ENCODE data around the gene SORCS2.

The SORCS2 gene

DNA sequence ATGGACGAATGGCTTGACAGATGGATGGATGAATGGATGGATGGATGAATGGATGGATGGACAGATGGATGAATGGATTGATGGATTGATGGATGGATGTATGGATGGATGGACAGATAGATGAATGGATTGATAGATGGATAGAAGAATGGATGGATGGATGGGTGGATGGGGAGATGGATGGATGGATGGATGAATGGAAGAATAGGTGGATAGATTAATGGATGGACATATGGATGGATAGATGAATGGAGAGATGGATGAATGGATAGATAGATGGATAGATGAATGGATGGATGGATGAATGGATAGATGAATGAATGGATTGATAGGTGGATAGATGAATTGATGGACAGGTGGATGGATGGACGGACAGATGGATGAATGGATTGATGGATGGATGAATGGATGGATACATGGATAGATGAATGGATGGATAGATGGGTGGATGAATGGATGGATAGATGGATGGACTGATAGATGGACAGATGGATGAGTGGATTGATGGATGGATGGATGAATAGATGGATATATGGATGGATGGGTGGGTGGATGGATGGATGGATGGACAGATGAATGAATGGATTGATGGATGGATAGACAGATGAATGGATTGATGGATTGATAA lies 208.4 kb downstream of the SORCS2 start:
- peaks cover 10% of the 10 kb centered on the region for H3K4me1 ChIP-seq (ENCODE audit: insufficient read depth, insufficient read length)
- TF ChIP-seq SUZ12 (IDR thresholded peaks at IDR 0.05; ENCODE audit: extremely low read depth, insufficient read depth, insufficient read length) (no peak), YY1 (IDR thresholded peaks at IDR 0.05; ENCODE audit: insufficient read depth, insufficient read length) (no peak), ZNF274 (IDR thresholded peaks at IDR 0.05; ENCODE audit: low read depth, low read length) (no peak)

DNA sequence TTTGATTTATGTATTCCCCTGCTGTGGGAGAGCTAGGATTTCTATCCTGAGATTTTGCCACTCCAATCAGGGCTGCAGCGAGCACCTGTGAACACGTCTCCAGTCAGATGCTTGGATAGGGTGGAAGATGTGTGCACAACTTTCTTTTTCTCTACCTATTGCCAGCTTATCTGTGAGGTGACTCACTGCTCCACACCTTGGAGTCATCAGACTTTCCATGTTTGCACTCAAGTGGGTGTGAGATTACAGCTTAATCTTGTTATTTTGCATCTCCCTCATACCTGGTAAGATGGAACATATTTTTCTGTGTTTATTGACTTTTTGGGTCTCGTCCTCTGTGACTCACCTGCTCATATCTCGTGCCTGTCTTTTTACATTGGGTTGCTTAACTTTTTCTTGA lies 210.2 kb downstream of the SORCS2 start:
- Histone ChIP-seq H3K9me3 (ENCODE audit: insufficient read depth, low read length) (peaks cover 3% of the 10 kb centered on the region; the same call in 1 of the 2 replicates), H3K9ac (ENCODE audit: insufficient read length, low read depth) (no peak overlapping the region), H3K36me3 (ENCODE audit: insufficient read depth, insufficient read length, low read length) (no peaks in the 10 kb centered on the region), H3K27me3 (ENCODE audit: insufficient read depth, insufficient read length) (no peaks in the 10 kb centered on the region), H3K4me3 (ENCODE audit: insufficient read length, low read depth) (no peak overlapping the region), H3K4me1 (ENCODE audit: insufficient read depth, insufficient read length) (peaks cover 5% of the 10 kb centered on the region)
- no peak for TF ChIP-seq YY1 (IDR thresholded peaks at IDR 0.05; ENCODE audit: insufficient read depth, insufficient read length)
- TF ChIP-seq ZNF274 (IDR thresholded peaks at IDR 0.05; ENCODE audit: low read depth, low read length), result no peak
- TF ChIP-seq SUZ12 (IDR thresholded peaks at IDR 0.05; ENCODE audit: extremely low read depth, insufficient read depth, insufficient read length), result no peak
- no peak for DNase-seq (ENCODE audit: low read depth, low spot score)

More for the DNA sequence above, 208.4 kb downstream of the SORCS2 start:
- H3K9ac ChIP-seq (ENCODE audit: insufficient read length, low read depth), result no peak overlapping the region
- H3K27me3 ChIP-seq (ENCODE audit: insufficient read depth, insufficient read length), result no peaks in the 10 kb centered on the region
- DNase-seq (ENCODE audit: low read depth, low spot score), result no peak
- H3K4me3 ChIP-seq (ENCODE audit: insufficient read length, low read depth), result no peak overlapping the region
- H3K9me3 ChIP-seq (ENCODE audit: insufficient read depth, low read length), result no peaks in the 10 kb centered on the region
- no peaks in the 10 kb centered on the region for H3K36me3 ChIP-seq (ENCODE audit: insufficient read depth, insufficient read length, low read length)

DNA sequence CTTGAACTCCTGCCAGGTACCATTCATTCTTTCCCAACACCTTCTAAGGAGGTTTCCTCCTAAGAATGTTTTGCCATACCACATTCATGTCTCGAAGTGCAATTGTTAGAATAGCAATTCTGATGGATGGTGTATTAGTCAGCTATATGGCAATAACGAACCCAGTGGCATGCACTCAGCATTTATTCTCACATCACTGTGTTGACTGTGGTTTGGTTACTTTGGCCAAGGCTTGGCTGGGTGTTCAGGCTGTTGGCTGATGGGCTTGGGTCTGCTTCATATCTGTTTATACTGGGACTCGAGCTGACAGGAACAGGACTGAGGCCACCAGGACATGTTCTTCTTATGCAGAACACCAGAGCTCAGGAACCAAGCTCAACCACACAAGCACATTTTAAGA lies 210.7 kb downstream of the SORCS2 start:
- no peak for TF ChIP-seq YY1 (IDR thresholded peaks at IDR 0.05; ENCODE audit: insufficient read depth, insufficient read length)
- TF ChIP-seq SUZ12 (IDR thresholded peaks at IDR 0.05; ENCODE audit: extremely low read depth, insufficient read depth, insufficient read length), result no peak
- no peak for TF ChIP-seq ZNF274 (IDR thresholded peaks at IDR 0.05; ENCODE audit: low read depth, low read length)
- no peak for DNase-seq (ENCODE audit: low read depth, low spot score)
- no peaks in the 10 kb centered on the region for H3K36me3 ChIP-seq (ENCODE audit: insufficient read depth, insufficient read length, low read length)
- H3K9ac ChIP-seq (ENCODE audit: insufficient read length, low read depth), result no peak overlapping the region
- H3K27me3 ChIP-seq (ENCODE audit: insufficient read depth, insufficient read length), result no peaks in the 10 kb centered on the region
- no peak overlapping the region for H3K4me3 ChIP-seq (ENCODE audit: insufficient read length, low read depth)
- peaks cover under 1% of the 10 kb centered on the region for H3K4me1 ChIP-seq (ENCODE audit: insufficient read depth, insufficient read length)
- H3K9me3 ChIP-seq (ENCODE audit: insufficient read depth, low read length), result peaks cover 8% of the 10 kb centered on the region; the same call in 1 of the 2 replicates

DNA sequence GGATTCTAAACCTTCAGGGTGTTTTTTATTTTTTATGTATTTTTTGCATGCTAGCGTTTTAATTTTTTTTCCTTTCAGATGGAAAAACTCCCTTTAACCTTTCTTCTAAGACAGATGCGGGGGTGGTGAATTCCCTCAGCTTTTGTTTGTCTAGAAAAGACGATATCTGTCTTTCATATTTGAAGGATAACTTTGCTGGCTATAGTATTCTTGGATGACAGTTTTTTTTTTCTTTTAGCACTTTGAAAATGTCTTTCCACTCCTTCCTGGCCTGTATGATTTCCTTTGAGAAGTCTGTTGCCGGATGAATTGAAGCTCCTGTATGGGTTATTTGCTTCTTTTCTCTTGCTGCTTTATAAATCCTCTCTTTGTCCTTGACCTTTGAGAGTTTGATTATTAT lies 215.8 kb downstream of the SORCS2 start:
- TF ChIP-seq YY1 (IDR thresholded peaks at IDR 0.05; ENCODE audit: insufficient read depth, insufficient read length), result no peak
- no peak for TF ChIP-seq ZNF274 (IDR thresholded peaks at IDR 0.05; ENCODE audit: low read depth, low read length)
- TF ChIP-seq SUZ12 (IDR thresholded peaks at IDR 0.05; ENCODE audit: extremely low read depth, insufficient read depth, insufficient read length), result no peak
- Histone ChIP-seq H3K9me3 (ENCODE audit: insufficient read depth, low read length) (peaks cover 24% of the 10 kb centered on the region), H3K27me3 (ENCODE audit: insufficient read depth, insufficient read length) (peaks cover 12% of the 10 kb centered on the region), H3K36me3 (ENCODE audit: insufficient read depth, insufficient read length, low read length) (no peaks in the 10 kb centered on the region), H3K9ac (ENCODE audit: insufficient read length, low read depth) (no peak overlapping the region), H3K4me1 (ENCODE audit: insufficient read depth, insufficient read length) (peaks cover 4% of the 10 kb centered on the region), H3K4me3 (ENCODE audit: insufficient read length, low read depth) (no peak overlapping the region)
- no peak for DNase-seq (ENCODE audit: low read depth, low spot score)

DNA sequence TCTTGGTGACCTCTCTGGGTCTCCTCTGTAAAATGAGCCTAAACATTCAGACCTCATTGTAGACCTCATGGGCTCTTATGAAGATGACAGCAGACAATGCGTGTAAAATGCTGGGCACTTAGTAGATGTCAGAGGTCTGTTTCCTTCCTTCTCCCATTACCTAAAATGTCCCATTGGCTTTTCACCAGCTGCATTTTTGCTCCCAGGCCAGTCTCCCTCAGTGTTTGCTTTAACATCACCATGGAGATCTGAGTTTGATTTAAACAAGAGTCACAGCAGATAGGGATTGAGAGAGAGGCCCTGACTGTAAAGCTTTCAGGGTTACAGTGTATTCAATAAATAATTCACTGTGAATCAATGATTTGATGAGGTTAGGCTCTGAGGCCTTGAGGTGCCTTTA lies 218.1 kb downstream of the SORCS2 start:
- H3K4me3 ChIP-seq (ENCODE audit: insufficient read length, low read depth), result no peak overlapping the region
- DNase-seq (ENCODE audit: low read depth, low spot score), result no peak
- no peaks in the 10 kb centered on the region for H3K36me3 ChIP-seq (ENCODE audit: insufficient read depth, insufficient read length, low read length)
- H3K9me3 ChIP-seq (ENCODE audit: insufficient read depth, low read length), result peaks cover 24% of the 10 kb centered on the region
- no peak for TF ChIP-seq SUZ12 (IDR thresholded peaks at IDR 0.05; ENCODE audit: extremely low read depth, insufficient read depth, insufficient read length)
- TF ChIP-seq YY1 (IDR thresholded peaks at IDR 0.05; ENCODE audit: insufficient read depth, insufficient read length), result no peak
- no peak for TF ChIP-seq ZNF274 (IDR thresholded peaks at IDR 0.05; ENCODE audit: low read depth, low read length)
- no peak overlapping the region for H3K9ac ChIP-seq (ENCODE audit: insufficient read length, low read depth)
- peaks cover 7% of the 10 kb centered on the region for H3K4me1 ChIP-seq (ENCODE audit: insufficient read depth, insufficient read length)
- H3K27me3 ChIP-seq (ENCODE audit: insufficient read depth, insufficient read length), result peaks cover 12% of the 10 kb centered on the region

DNA sequence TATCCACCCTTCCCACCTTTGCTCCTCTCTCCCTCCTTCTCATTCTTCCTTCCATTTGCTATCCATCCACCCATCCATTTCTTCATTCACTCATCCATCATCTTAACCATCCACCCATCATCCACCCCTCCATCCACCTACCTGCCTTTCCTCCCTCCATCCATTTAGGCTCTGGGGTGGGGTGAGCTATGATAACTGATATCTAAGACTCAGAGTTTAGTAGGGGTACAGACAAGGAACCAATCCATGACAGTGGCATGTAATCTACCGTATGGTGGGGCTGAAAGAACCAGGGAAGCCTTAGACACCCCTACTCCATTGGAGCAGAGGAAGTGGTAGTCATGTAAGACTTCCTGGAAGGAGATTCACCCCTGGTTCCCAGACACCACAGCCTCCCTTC lies 219.2 kb downstream of the SORCS2 start:
- Histone ChIP-seq H3K4me1 (ENCODE audit: insufficient read depth, insufficient read length) (peaks cover 17% of the 10 kb centered on the region), H3K36me3 (ENCODE audit: insufficient read depth, insufficient read length, low read length) (no peaks in the 10 kb centered on the region), H3K9ac (ENCODE audit: insufficient read length, low read depth) (no peak overlapping the region), H3K9me3 (ENCODE audit: insufficient read depth, low read length) (peaks cover 24% of the 10 kb centered on the region), H3K4me3 (ENCODE audit: insufficient read length, low read depth) (no peak overlapping the region), H3K27me3 (ENCODE audit: insufficient read depth, insufficient read length) (peaks cover 12% of the 10 kb centered on the region)
- no peak for DNase-seq (ENCODE audit: low read depth, low spot score)
- no peak for TF ChIP-seq ZNF274 (IDR thresholded peaks at IDR 0.05; ENCODE audit: low read depth, low read length)
- TF ChIP-seq SUZ12 (IDR thresholded peaks at IDR 0.05; ENCODE audit: extremely low read depth, insufficient read depth, insufficient read length), result no peak
- TF ChIP-seq YY1 (IDR thresholded peaks at IDR 0.05; ENCODE audit: insufficient read depth, insufficient read length), result no peak

DNA sequence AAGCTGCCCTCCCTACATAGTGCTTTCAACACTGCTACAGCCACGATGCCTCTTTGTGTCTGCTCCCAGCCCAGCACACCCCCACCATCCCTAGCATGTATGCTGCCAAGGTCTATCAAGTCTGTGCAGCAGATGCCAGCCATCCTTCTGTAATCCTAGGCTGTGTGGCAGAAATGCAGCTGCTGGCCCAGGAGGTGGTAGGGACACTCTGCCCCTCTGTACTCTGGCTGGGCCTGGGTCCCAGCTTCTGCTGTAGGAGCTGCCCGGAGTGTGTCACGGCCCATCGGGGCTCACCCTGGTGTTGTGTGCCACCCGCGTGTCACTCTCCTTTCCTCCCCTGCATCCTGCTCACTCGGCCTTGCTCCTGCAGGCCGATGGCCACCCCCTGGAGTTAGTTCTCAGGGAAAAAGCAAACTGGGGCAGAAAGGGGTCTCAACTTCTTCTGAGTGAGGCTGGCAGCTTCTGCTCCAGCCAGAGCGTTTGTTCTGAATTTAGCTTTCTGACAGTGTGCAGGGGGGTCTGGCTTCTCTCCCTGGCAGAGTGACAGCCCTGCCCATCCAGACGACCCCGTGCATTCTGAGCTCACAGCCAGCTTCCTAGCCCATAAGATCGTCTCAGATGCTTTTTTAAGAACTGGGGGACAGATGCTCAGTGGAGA lies 219.7 kb downstream of the SORCS2 start:
- peaks cover 24% of the 10 kb centered on the region for H3K9me3 ChIP-seq (ENCODE audit: insufficient read depth, low read length)
- TF ChIP-seq YY1 (IDR thresholded peaks at IDR 0.05; ENCODE audit: insufficient read depth, insufficient read length) (no peak), SUZ12 (IDR thresholded peaks at IDR 0.05; ENCODE audit: extremely low read depth, insufficient read depth, insufficient read length) (no peak), ZNF274 (IDR thresholded peaks at IDR 0.05; ENCODE audit: low read depth, low read length) (no peak)
- H3K27me3 ChIP-seq (ENCODE audit: insufficient read depth, insufficient read length), result peaks cover 12% of the 10 kb centered on the region
- DNase-seq (ENCODE audit: low read depth, low spot score), result no peak
- H3K9ac ChIP-seq (ENCODE audit: insufficient read length, low read depth), result no peak overlapping the region
- H3K4me3 ChIP-seq (ENCODE audit: insufficient read length, low read depth), result no peak overlapping the region
- peaks cover 21% of the 10 kb centered on the region for H3K4me1 ChIP-seq (ENCODE audit: insufficient read depth, insufficient read length)
- no peaks in the 10 kb centered on the region for H3K36me3 ChIP-seq (ENCODE audit: insufficient read depth, insufficient read length, low read length)
